GM12892 (cell line): ENCODE measurements around the gene BANP.
"Not testable (repeated sequence)": the region's sequence is repeated elsewhere in the genome, so short reads cannot be mapped to it uniquely, and the experiment has no call there.

Experiments
- DNase-seq: peaks from one replicate; pipeline ENCODE4 v3.0.0; 2011; ENCODE audit not compliant: insufficient read length
- FAIRE-seq: peaks from 2 replicates; lab custom pipeline; 2011; peaks lifted over from hg19 to GRCh38; lab: Jason Lieb, UNC
- POLR2A ChIP-seq: IDR thresholded peaks from 2 replicates; pipeline ENCODE4 v1.6.1; 2011; ENCODE audit warnings: low read depth, low read length, control low read depth
- POLR2AphosphoS5 ChIP-seq: IDR thresholded peaks from 2 replicates; pipeline ENCODE4 v1.6.1; 2011; ENCODE audit warnings: low read depth, low read length, control low read depth
- TAF1 ChIP-seq: IDR thresholded peaks from 2 replicates; pipeline ENCODE4 v1.6.1; 2011; ENCODE audit warnings: low read depth, mild to moderate bottlenecking, control low read depth, low read length, borderline replicate concordance

The BANP gene

GRCh38 chr16:87982581-87983041, 31.4 kb downstream of the BANP start:
- TF ChIP-seq TAF1: no peak
- TF ChIP-seq POLR2AphosphoS5: no peak
- TF ChIP-seq POLR2A: no peak
- DNase-seq: no peak
- no peak for FAIRE-seq

DNA sequence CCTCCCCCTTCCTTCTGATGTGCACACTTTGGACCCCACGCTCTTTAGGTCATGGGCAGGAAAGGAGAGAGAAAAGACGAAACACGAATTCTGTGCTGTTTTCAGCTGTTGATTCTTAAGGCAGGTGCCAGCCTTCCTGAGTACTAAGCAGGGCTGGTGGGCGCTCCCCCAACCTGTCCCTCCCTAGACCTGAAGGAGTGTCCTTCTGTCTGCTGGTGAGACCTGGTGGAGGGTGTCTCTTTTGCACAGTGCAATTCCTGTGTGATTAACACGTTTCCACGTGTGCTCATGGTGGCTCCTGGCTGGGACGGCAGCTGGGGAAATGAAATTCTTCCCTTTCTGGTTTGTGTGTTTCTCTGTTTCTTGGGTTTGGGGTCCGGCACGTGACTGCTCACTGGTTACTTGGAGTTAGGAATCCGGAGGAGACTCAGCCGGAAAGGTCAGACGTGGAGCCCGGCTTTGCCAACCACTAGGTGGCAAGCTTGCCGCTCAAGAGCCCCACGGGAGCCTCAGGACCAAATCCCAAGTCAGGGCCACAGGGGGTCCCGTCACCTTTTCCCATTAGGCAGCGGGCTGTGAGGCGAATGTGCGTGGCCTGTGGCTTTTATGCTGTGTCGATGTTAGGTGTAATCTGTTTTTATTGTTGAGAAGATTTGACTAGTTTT, 32.0 kb downstream of the BANP start:
- peak; percentile 76 for FAIRE-seq
- not testable (repeated sequence) for DNase-seq

GRCh38 chr16:87983737-87984097, 32.5 kb downstream of the BANP start:
- not testable (repeated sequence) for DNase-seq

DNA sequence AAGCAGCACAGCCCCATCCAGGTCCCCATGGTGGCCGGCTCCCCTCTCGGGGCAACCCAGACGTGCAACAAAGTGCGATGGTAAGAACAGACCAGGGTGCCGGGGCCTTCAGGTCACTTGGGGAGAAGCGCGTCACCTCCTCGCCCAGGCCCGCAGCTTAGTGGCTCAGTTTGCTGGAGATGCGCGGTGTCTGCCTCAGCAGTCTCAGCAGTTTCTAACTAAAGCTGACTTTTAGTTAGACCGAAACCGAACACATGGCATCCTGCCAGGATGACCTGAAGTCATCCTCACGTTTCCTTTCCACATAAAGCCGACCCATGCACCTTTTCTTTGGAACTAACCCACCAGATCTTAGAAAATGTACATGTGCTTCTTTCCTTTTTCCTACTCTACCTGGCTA, 32.9 kb downstream of the BANP start:
- not testable (repeated sequence) for FAIRE-seq, DNase-seq

More at GRCh38 chr16:87983737-87984097, 32.5 kb downstream of the BANP start:
- peak; percentile 91 for FAIRE-seq

GRCh38 chr16:87984632-87985267, 33.5 kb downstream of the BANP start:
- FAIRE-seq (no peak), DNase-seq (no peak)
- no peak for TF ChIP-seq POLR2AphosphoS5
- TF ChIP-seq POLR2A: no peak
- TF ChIP-seq TAF1: no peak

GRCh38 chr16:87985493-87985892, 34.3 kb downstream of the BANP start:
- not testable (repeated sequence) for DNase-seq, FAIRE-seq

DNA sequence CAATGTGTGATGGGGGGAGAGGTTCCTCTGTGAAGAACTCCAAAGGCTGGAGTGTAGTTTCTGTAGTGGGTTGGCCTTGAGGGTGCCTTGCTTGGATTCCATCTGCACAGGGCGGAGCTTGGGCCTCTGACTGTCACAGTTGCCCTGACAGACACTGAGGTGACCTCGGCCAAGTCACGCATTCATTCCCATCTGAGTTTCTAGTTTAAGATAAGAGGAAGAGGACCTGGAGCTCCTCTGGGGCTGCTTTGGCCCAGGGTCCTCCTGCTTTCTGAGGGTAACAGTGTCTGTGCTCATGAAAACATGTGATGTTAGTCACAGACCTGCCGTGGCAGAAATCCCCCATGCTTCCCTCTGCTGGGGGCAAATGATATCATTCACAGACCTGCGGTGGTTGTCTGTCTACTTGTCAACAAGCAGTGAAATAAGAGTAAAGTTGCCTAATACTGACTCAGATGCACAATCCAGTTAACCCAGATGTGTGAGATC, 35.2 kb downstream of the BANP start:
- not testable (repeated sequence) for DNase-seq, FAIRE-seq

DNA sequence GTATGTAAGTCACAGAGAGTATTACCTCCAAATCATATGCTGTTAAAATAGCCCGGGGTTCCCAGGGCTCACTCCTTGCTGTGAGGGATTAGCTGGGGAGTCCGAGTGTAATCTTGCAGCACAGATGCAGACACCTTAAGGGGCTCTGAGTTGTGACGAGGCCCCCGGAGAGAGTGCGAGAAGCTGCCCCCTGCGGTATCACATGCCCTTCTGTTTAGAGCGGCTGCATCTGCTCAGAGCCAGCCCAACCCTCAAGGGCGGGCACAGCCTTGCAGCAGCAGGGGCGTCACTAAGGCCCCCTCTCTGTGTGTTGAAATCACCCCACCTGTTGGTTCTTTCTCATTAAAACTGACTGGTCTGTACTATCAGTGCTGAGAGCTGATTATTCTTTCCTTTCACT, 37.4 kb downstream of the BANP start:
- DNase-seq, FAIRE-seq: not testable (repeated sequence)

DNA sequence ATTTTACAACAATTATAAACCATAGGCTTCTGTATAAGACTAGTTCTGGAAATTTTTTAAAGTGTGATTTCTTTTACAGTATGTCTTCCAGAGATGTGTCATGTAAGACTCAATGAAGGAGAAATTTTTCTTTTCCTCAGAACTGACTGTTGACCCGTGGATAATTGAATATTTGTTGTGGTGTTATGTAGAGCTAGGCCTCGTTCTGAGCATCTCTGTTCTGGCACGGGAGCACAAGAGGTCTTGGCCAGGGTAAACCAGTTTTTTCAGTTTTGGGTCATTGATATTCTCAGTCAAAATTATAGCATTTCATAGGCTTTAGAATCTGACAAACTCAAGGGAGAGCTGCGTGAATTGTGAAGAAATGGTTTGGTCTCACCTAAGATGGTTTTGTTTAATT, 39.0 kb downstream of the BANP start:
- DNase-seq, FAIRE-seq: not testable (repeated sequence)

- not testable (repeated sequence) for FAIRE-seq, DNase-seq
These were observed 40.9 kb downstream of the BANP start for GRCh38 chr16:87992142-87992541.

- FAIRE-seq (no peak), DNase-seq (no peak)
- TF ChIP-seq POLR2A: no peak
- TF ChIP-seq TAF1: no peak
- no peak for TF ChIP-seq POLR2AphosphoS5
These were observed 42.7 kb downstream of the BANP start for GRCh38 chr16:87993901-87994300.

DNA sequence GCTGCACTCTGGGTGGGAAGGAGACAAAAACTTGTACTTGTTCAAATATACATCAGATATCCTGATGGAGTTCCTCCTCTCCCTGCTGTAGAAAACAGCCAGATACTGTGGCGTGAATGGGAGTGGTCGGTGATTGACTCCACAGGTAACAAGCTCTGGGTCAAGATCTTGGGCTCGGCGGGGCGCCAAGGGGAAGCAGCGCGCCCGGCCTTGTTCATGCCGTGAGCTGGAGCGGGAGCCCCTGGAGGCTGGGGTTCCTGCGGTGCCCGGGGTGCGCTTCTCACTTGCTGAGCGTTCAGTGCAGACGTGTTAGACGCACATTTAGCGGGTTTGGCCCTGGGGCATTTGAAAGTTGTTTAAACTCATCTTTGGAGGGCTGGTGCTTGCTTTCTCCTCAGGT, 44.4 kb downstream of the BANP start:
- DNase-seq: no peak
- no peak for TF ChIP-seq POLR2AphosphoS5
- no peak for TF ChIP-seq POLR2A
- TF ChIP-seq TAF1: no peak
- FAIRE-seq: no peak

DNA sequence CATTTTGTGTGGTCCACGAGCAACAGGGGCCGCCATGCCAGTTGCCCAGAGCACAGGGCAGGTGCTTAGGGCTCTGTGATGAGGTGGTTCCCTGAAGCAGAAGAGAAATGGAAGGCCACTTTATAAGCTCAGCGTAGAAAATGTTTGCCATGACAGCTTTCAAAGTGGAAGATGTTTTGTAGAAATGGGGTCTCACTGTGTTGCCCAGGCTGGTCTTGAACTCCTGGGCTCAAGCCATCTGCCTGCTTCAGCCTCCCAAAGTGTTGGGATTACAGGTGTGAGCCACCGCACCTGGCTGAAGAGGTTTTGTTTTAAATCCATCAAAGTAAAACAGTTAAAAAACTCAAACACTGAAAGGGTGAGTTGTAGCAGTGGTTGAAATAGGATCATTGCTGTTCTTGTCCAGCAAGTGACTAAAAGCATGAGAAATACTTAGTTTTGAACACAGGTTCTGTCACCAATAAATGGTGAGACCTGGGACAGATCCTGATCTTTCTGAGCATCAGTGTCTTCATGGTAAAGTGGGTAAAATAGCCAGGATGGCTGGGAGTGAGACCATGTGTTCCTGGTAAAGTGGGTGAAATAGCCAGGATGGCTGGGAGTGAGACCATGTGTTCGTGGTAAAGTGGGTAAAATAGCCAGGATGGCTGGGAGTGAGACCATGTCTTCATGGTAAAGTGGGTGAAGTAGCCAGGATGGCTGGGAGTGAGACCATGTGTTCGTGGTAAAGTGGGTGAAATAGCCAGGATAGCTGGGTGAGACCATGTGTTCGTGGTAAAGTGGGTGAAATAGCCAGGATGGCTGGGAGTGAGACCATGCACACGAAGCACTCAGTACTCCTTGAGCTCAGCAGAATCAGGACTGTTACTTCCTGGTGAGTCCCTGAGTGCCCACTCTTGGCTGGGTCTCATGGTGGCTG, 46.0 kb downstream of the BANP start:
- no peak for TF ChIP-seq POLR2A
- FAIRE-seq: peak; percentile 84
- no peak for DNase-seq

DNA sequence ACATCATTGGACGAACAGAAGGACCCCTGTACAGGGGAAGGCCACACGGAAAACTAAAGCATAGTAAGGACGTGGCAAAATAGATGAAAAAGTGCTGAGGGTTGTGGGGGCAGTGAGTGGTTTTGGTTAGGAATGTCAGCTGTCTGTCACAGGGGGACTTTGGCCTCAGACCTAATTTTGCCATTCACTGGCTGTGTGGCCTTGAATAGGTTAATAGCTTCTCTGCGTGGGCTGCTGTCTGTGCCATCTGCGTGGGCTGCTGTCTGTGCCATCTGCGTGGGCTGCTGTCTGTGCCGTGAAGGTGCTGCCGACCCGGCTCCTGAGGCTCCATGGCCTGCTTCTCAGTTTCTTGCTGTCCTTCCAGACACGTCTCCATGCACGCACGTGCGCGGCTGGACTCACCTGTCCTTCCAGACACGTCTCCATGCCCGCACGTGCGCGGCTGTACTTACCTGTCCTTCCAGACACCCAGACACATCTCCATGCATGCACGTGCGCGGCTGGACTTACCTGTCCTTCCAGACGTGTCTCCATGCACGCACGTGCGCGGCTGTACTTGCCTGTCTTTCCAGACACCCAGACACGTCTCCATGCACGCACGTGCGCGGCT, 47.1 kb downstream of the BANP start:
- FAIRE-seq: not testable (repeated sequence)

DNA sequence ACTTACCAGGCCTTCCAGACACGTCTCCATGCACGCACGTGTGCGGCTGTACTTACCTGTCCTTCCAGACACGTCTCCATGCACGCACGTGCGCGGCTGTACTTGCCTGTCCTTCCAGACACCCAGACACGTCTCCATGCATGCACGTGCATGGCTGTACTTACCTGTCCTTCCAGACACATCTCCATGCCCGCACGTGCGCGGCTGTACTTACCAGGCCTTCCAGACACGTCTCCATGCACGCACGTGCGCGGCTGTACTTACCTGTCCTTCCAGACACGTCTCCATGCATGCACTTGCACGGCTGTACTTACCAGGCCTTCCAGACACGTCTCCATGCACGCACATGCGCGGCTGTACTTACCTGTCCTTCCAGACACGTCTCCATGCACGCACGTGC, 47.8 kb downstream of the BANP start:
- DNase-seq, FAIRE-seq: not testable (repeated sequence)

More for the DNA sequence above, 47.1 kb downstream of the BANP start:
- DNase-seq: not testable (repeated sequence)
